Measurements from ENCODE around the gene MTMR12.
"Not testable (repeated sequence)": the region's sequence is repeated elsewhere in the genome, so short reads cannot be mapped to it uniquely, and the experiment has no call there.

The MTMR12 gene

GRCh38 chr5:32222723-32223470 is 89.8 kb downstream of the MTMR12 start:
- TF ChIP-seq, protein P1, sequence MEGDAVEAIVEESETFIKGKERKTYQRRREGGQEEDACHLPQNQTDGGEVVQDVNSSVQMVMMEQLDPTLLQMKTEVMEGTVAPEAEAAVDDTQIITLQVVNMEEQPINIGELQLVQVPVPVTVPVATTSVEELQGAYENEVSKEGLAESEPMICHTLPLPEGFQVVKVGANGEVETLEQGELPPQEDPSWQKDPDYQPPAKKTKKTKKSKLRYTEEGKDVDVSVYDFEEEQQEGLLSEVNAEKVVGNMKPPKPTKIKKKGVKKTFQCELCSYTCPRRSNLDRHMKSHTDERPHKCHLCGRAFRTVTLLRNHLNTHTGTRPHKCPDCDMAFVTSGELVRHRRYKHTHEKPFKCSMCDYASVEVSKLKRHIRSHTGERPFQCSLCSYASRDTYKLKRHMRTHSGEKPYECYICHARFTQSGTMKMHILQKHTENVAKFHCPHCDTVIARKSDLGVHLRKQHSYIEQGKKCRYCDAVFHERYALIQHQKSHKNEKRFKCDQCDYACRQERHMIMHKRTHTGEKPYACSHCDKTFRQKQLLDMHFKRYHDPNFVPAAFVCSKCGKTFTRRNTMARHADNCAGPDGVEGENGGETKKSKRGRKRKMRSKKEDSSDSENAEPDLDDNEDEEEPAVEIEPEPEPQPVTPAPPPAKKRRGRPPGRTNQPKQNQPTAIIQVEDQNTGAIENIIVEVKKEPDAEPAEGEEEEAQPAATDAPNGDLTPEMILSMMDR (IDR thresholded peaks at IDR 0.05; ENCODE audit: insufficient read depth, low read depth, low read length, missing control alignments): no peak
- no peak for DNase-seq (ENCODE audit: low read depth)
- H3K4me3 ChIP-seq (ENCODE audit: low read depth, low read length): no peak overlapping the region

- peak; percentile 50 for DNase-seq (ENCODE audit: low read depth)
- TF ChIP-seq, protein P1 (IDR thresholded peaks at IDR 0.05; ENCODE audit: insufficient read depth, low read depth, low read length, missing control alignments): no peak
- H3K4me3 ChIP-seq (ENCODE audit: low read depth, low read length): no peak overlapping the region
These were observed 94.8 kb downstream of the MTMR12 start for GRCh38 chr5:32217886-32218396.

DNA sequence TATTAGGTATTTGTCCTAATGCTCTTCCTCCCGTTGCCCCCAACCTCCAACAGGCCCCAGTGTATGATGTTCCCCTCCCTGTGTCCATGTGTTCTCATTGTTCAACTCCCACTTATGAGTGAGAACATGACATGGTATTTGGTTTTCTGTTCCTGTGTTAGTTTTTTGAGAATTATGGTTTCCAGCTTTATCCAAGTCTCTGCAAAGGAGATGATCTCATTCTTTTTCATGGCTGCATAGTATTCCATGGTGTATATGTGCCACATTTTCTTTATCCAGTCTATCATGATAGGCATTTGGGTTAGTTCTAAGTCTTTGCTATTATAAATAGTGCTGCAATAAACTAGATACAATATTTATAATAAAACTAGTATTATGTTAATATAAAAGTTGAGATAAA is 98.4 kb downstream of the MTMR12 start:
- not testable (repeated sequence) for DNase-seq (ENCODE audit: low read depth); H3K4me3 ChIP-seq (ENCODE audit: low read depth, low read length)

DNA sequence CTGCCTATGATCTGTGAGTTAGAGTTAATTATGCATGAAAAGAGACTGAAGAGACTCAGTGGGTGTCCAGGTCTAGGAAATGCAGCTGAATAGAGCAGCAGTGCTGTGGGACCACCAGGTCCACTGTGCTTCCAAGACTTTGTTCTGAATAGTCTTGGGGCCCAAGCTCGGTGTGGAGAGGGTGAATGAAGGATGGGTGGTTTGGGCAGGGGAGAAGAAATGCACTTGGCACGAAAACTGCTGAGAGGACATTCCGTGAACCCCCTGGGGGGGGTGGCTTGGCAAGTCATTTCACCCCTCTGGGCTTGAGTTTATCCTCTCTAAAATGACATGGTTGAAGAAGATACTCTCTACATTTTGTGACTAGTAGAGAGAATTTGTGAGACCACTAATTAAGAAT is 102.6 kb downstream of the MTMR12 start:
- peak; percentile 14 for DNase-seq (ENCODE audit: low read depth)
- TF ChIP-seq, protein P1 (IDR thresholded peaks at IDR 0.05; ENCODE audit: insufficient read depth, low read depth, low read length, missing control alignments): no peak
- no peak overlapping the region for H3K4me3 ChIP-seq (ENCODE audit: low read depth, low read length)

GRCh38 chr5:32208837-32209236 is 103.9 kb downstream of the MTMR12 start:
- not testable (repeated sequence) for DNase-seq (ENCODE audit: low read depth); H3K4me3 ChIP-seq (ENCODE audit: low read depth, low read length)

DNA sequence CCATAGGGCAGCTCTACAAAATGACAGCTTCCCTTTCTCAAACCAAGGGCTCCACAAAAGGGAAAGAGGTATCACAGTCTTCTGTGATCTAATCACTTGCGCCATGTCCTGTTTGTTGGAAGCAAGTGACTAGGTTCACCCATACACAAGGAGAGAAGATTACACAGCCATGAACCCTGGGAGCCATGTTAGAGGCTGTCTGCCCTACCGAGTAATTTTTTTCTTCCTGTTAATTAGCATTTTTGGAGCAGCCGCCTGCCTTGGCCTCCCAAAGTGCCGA is 105.4 kb downstream of the MTMR12 start:
- DNase-seq (ENCODE audit: low read depth): no peak
- no peak overlapping the region for H3K4me3 ChIP-seq (ENCODE audit: low read depth, low read length)
- TF ChIP-seq, protein P1 (IDR thresholded peaks at IDR 0.05; ENCODE audit: insufficient read depth, low read depth, low read length, missing control alignments): no peak

- TF ChIP-seq, protein P1 (IDR thresholded peaks at IDR 0.05; ENCODE audit: insufficient read depth, low read depth, low read length, missing control alignments): no peak
- no peak overlapping the region for H3K4me3 ChIP-seq (ENCODE audit: low read depth, low read length)
- peak; percentile 60 for DNase-seq (ENCODE audit: low read depth)
These were observed 106.0 kb downstream of the MTMR12 start for GRCh38 chr5:32206509-32207354.
